ENCODE measurements around the gene CCDC85B. TPM values are rescaled to one million over a fixed set of nuclear protein-coding genes. Genes with fewer than 3 reads are reported as not detected.

Gene CCDC85B
- total RNA-seq, 3 donors from 2014 or later (not counting 1 experiment from before 2014, with no cell fraction given): 22.6 to 36.1 (median 24.1) TPM

DNA sequence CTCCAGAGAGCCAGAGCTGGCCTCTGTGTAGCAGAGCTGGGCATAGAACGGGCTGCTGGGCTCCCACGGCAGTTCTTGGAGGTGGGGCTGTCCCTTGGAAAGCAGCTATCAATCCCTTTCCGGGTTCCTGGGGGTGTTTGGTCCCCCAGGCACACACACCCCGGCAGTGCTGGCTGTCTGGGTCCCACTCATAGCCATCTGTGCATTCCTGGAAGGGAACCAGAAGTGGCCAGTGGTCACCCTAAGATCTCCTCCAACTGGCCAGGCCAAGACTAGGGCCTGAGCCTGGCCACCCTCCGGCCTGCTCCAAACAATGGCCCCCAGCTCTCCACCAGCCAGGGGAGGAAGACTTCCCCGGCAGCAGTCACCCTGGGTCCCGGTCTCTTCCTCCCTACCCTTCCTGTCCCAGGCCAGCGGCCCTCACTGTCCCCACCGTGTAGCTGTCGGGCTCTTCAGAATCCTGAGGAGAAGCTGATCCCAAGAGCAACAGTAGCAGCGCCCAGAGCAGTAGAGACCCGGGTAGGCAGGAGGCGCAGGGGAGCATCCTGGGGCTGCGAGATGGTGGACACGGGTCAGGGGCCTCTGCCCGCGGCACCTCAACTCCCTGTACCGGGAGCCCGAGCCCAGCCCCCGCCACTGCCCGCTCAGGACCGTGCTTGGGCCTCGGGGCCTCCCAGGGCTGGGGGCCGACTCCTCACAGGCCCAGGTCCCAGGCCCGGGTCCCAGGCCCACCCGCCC, 18.5 kb upstream of the CCDC85B start:
- Mint-ChIP-seq H3K27ac (peak overlapping the region; percentile 26 to 65), H3K36me3 (no peaks in the 10 kb centered on the region), H3K27me3 (ENCODE audit: low read depth in 2 of 2) (no peaks in the 10 kb centered on the region), H3K4me3 (peak overlapping the region; percentile 53), H3K9me3 (no peaks in the 10 kb centered on the region), H3K4me1 (peaks cover 24 to 31% of the 10 kb centered on the region in 2 donors)
- H3K27ac ChIP-seq (ENCODE audit: low read length): no peak overlapping the region
- ATAC-seq (no peak), DNase-seq (no peak)
- 82% methylated on average over 26 of the region's 26 CpGs for WGBS (ENCODE audit: insufficient coverage)
- TF ChIP-seq, protein P1, sequence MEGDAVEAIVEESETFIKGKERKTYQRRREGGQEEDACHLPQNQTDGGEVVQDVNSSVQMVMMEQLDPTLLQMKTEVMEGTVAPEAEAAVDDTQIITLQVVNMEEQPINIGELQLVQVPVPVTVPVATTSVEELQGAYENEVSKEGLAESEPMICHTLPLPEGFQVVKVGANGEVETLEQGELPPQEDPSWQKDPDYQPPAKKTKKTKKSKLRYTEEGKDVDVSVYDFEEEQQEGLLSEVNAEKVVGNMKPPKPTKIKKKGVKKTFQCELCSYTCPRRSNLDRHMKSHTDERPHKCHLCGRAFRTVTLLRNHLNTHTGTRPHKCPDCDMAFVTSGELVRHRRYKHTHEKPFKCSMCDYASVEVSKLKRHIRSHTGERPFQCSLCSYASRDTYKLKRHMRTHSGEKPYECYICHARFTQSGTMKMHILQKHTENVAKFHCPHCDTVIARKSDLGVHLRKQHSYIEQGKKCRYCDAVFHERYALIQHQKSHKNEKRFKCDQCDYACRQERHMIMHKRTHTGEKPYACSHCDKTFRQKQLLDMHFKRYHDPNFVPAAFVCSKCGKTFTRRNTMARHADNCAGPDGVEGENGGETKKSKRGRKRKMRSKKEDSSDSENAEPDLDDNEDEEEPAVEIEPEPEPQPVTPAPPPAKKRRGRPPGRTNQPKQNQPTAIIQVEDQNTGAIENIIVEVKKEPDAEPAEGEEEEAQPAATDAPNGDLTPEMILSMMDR (IDR thresholded peaks at IDR 0.05): no peak
- no peaks in the 10 kb centered on the region for H3K9me3 ChIP-seq (ENCODE audit: control insufficient read depth, insufficient read depth, low read length)
- H3K4me3 ChIP-seq (ENCODE audit: low read length): no peak overlapping the region
- H3K4me1 ChIP-seq (ENCODE audit: control insufficient read depth, insufficient read depth, low read length): peaks cover 40% of the 10 kb centered on the region
- no peaks in the 10 kb centered on the region for H3K27me3 ChIP-seq (ENCODE audit: control insufficient read depth, insufficient read depth, low read length)
- peaks cover 2% of the 10 kb centered on the region for H3K36me3 ChIP-seq (ENCODE audit: control insufficient read depth, insufficient read depth, low read length)
- intact Hi-C loops (cut with micrococcal nuclease): loop anchor here (2.0 kb wide), 1 partner anchor 13 kb away; the partner anchor contains the start of gene CFL1

DNA sequence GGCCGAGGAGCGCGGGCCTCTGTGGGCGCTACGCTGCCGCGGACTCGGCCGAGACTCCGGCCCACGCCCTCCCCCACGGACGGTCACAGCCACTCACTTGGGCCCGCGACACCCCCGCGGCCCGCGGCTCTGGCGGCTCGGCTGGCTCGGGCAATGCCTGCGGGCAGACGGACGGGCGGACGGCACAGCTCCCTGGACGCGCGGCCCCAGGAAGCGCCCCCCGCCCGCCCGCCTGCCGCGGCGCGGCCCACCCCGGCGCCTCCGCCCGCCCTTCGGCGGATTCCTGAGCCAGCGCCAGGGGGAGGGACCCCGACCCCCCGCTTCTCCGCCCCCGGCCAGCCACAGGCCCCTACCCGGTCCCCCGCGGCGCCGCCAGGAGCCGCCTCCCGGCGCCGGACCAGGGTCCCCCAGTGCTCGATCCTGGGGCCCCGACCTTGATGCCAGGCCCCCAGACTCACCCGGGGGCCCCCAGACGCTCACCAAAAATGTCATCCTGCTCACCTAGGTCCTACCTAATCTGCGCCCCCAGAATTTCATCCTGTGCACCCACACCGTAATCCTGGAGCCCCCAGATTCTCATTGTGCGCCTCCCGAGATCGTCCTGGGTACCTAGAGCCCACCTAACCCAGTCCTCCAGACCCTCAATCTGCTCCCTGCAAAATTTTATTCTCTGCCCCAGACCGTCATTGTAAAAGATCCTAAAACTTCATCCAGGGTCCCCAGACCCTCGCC, 17.7 kb upstream of the CCDC85B start, which contains the start of gene EFEMP2:
Gene EFEMP2, minus strand, starts transcription at position 215 of the 732 bp plus-strand sequence. CDS start 446 bp downstream, outside the sequence.
- peaks cover 45% of the 10 kb centered on the region for H3K4me1 ChIP-seq (ENCODE audit: control insufficient read depth, insufficient read depth, low read length)
- Mint-ChIP-seq H3K4me1 (peaks cover 24 to 31% of the 10 kb centered on the region in 2 donors), H3K36me3 (no peaks in the 10 kb centered on the region), H3K9me3 (no peaks in the 10 kb centered on the region), H3K27ac (peak within 1 kb of the TSS; percentile 92 to 97), H3K4me3 (peak within 1 kb of the TSS; percentile 96), H3K27me3 (ENCODE audit: low read depth in 2 of 2) (no peaks in the 10 kb centered on the region)
- H3K9me3 ChIP-seq (ENCODE audit: control insufficient read depth, insufficient read depth, low read length): no peaks in the 10 kb centered on the region
- TF ChIP-seq, protein P1 (IDR thresholded peaks at IDR 0.05): no peak
- no peaks in the 10 kb centered on the region for H3K36me3 ChIP-seq (ENCODE audit: control insufficient read depth, insufficient read depth, low read length)
- peak within 1 kb of the TSS; percentile 93 for H3K27ac ChIP-seq (ENCODE audit: low read length)
- no peaks in the 10 kb centered on the region for H3K27me3 ChIP-seq (ENCODE audit: control insufficient read depth, insufficient read depth, low read length)
- no peak for ATAC-seq
- 3% methylated on average over 68 of the region's 69 CpGs for WGBS (ENCODE audit: insufficient coverage)
- peak within 1 kb of the TSS; percentile 54 for H3K4me3 ChIP-seq (ENCODE audit: low read length)
- DNase-seq: peak in 1 of 2 donors; percentile 33
- intact Hi-C loops (cut with micrococcal nuclease): loop anchor here (2.0 kb wide), 1 partner anchor 14 kb away; the partner anchor contains the start of gene CFL1

DNA sequence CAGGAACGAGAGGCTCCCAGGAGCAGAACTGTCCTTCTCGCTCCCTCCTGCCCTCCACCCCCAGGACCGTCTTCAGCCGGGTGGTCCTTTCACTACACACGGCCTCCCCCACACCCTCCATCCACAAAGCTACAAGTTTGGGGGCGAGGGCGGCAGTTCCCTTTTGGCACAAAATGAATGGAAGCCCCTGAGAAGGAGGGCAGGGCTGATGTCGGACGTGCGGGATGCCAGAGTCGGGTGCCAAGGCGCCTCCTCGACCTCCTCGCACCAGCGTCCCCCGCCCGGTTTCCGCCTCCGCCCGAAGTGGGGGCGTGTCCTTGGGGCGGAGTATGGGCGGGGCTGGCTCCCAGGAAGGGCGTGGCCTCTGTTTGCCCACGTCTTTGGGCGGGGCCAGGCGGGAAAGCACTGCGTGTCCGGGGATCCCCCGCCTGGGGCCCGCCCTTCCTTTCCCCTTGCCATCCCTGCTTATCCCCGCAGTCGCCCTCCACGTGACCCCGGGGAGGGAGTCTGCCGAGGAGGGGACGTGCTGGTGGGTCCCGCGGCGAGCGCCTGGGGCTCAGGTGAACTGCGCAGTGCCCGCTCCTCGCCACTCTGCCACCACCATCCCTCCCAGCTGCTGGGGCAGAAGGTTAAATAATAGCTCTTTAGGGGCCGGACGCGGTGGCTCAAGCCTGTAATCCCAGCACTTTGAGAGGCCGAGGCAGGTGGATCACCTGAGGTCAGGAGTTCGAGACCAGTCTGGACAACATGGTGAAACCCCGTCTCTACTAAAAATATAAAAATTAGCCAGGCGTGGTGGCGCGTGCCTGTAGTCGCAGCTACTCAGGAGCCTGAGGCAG, 16.9 kb upstream of the CCDC85B start:
- Histone ChIP-seq H3K36me3 (ENCODE audit: control insufficient read depth, insufficient read depth, low read length) (no peaks in the 10 kb centered on the region), H3K27ac (ENCODE audit: low read length) (peak overlapping the region; percentile 93), H3K4me3 (ENCODE audit: low read length) (peak overlapping the region; percentile 54), H3K9me3 (ENCODE audit: control insufficient read depth, insufficient read depth, low read length) (no peaks in the 10 kb centered on the region), H3K27me3 (ENCODE audit: control insufficient read depth, insufficient read depth, low read length) (no peaks in the 10 kb centered on the region), H3K4me1 (ENCODE audit: control insufficient read depth, insufficient read depth, low read length) (peaks cover 52% of the 10 kb centered on the region)
- DNase-seq (peak; percentile 98 to 99), ATAC-seq (peak; percentile 95 to 99 (median 95))
- intact Hi-C loops (cut with micrococcal nuclease): loop anchor here (2.0 kb wide), 1 partner anchor 15 kb away; the partner anchor contains the start of gene CFL1
- H3K4me1 Mint-ChIP-seq: peaks cover 29 to 38% of the 10 kb centered on the region in 2 donors
- TF ChIP-seq, protein P1 (IDR thresholded peaks at IDR 0.05): no peak
- H3K27ac Mint-ChIP-seq: peak overlapping the region; percentile 92 to 97
- no peaks in the 10 kb centered on the region for H3K36me3 Mint-ChIP-seq
- H3K4me3 Mint-ChIP-seq: peak overlapping the region; percentile 96
- WGBS (ENCODE audit: insufficient coverage): 7% methylated on average over 53 of the region's 54 CpGs
- H3K27me3 Mint-ChIP-seq (ENCODE audit: low read depth in 2 of 2): no peaks in the 10 kb centered on the region
- no peaks in the 10 kb centered on the region for H3K9me3 Mint-ChIP-seq

Data from natural killer cell (primary cell).